BE2C (cell line): ENCODE data around the gene XBP1.

Experiments used
- DNase-seq: peaks from one replicate; pipeline ENCODE4 v3.0.0-alpha.2; 2020
- H3K27me3 ChIP-seq: fragments of 250-450 bp; sonication (Bioruptor Pico); 2 replicates; pipeline ENCODE4 v1.5.1; 2020; ENCODE audit warnings: mild to moderate bottlenecking
- H3K36me3 ChIP-seq: fragments of 250-450 bp; sonication (Bioruptor Pico); 2 replicates; pipeline ENCODE4 v1.5.1; 2020; ENCODE audit warnings: mild to moderate bottlenecking
- H3K4me1 ChIP-seq: fragments of 250-450 bp; sonication (Bioruptor Pico); 2 replicates; pipeline ENCODE4 v1.5.1; 2020
- H3K4me3 ChIP-seq: 2 replicates; pipeline ENCODE4 v1.5.1; 2011; ENCODE audit warnings: low read depth, low read length
- H3K9me3 ChIP-seq: fragments of 250-450 bp; sonication (Bioruptor Pico); 2 replicates; pipeline ENCODE4 v1.5.1; 2020
- TF ChIP-seq, protein P1 (sequence below): IDR thresholded peaks from 2 replicates; pipeline ENCODE4 v1.5.1; 2012; ENCODE audit warnings: mild to moderate bottlenecking, low read depth, low read length

The XBP1 gene

DNA sequence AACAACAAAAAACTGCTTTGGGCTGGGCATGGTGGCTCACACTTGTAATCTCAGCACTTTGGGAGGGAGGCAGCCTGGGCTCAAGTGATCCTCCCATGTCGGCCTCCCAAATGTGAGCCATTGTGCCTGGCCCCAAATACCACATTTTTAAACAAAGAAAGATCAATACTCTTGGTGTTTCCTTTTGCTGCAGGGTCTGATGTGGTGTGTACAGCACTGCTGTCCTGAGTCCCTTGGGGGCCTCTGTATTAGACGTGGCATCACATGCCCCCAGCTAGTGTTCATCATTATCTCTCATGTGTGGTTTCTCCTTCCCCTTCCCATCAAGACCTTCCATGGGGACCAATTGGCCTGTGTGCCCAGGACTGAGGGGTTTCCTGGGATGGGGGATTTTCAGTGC, 20.5 kb upstream of the XBP1 start:
- TF ChIP-seq, protein P1, sequence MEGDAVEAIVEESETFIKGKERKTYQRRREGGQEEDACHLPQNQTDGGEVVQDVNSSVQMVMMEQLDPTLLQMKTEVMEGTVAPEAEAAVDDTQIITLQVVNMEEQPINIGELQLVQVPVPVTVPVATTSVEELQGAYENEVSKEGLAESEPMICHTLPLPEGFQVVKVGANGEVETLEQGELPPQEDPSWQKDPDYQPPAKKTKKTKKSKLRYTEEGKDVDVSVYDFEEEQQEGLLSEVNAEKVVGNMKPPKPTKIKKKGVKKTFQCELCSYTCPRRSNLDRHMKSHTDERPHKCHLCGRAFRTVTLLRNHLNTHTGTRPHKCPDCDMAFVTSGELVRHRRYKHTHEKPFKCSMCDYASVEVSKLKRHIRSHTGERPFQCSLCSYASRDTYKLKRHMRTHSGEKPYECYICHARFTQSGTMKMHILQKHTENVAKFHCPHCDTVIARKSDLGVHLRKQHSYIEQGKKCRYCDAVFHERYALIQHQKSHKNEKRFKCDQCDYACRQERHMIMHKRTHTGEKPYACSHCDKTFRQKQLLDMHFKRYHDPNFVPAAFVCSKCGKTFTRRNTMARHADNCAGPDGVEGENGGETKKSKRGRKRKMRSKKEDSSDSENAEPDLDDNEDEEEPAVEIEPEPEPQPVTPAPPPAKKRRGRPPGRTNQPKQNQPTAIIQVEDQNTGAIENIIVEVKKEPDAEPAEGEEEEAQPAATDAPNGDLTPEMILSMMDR = no peak
- peaks cover 16% of the 10 kb centered on the region for H3K4me1 ChIP-seq
- H3K36me3 ChIP-seq = no peaks in the 10 kb centered on the region
- H3K4me3 ChIP-seq = no peak overlapping the region
- H3K9me3 ChIP-seq = no peaks in the 10 kb centered on the region
- no peaks in the 10 kb centered on the region for H3K27me3 ChIP-seq
- no peak for DNase-seq

DNA sequence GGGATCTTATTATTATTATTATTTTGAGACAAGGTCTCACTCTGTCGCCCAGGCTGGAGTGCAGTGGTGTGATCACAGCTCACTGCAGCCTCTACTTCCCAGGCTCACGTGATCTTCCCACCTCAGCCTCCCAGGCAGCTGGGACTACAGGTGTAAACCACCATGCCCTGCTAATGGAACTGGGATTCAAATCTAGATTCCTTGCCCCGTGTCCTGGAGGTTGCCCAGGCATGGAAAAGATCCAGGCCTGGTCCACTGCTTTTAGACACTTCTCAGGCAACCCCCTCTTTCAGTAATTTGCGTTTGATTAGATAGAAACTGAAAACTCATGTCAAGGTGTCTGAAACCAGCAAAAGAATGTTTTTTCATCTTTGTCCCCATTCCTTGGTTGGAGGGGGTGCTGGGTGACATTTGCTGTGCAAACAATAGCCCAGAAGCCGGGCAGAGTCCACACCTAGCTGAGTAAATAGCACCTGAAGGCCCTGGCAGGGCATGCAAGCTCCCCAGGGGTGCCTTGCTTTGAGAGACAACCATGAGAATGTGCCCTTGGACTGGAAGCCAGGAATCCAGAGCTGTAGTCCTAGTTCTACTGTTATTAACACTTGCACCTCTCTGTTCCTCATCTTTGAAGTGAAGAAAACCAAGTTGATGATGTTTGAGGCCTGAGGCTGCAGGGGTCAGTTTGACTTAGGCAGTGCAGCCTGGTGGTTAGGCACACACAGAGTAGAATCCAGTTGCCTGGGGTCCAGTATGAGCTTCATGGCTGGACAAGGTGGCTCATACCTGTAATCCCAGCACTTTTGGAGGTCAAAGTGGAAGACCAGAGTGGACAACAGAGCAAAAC, 19.1 kb upstream of the XBP1 start:
- no peak overlapping the region for H3K4me3 ChIP-seq
- no peaks in the 10 kb centered on the region for H3K36me3 ChIP-seq
- no peak for DNase-seq
- peaks cover 16% of the 10 kb centered on the region for H3K4me1 ChIP-seq
- TF ChIP-seq, protein P1 = no peak
- H3K27me3 ChIP-seq = no peaks in the 10 kb centered on the region
- no peaks in the 10 kb centered on the region for H3K9me3 ChIP-seq

DNA sequence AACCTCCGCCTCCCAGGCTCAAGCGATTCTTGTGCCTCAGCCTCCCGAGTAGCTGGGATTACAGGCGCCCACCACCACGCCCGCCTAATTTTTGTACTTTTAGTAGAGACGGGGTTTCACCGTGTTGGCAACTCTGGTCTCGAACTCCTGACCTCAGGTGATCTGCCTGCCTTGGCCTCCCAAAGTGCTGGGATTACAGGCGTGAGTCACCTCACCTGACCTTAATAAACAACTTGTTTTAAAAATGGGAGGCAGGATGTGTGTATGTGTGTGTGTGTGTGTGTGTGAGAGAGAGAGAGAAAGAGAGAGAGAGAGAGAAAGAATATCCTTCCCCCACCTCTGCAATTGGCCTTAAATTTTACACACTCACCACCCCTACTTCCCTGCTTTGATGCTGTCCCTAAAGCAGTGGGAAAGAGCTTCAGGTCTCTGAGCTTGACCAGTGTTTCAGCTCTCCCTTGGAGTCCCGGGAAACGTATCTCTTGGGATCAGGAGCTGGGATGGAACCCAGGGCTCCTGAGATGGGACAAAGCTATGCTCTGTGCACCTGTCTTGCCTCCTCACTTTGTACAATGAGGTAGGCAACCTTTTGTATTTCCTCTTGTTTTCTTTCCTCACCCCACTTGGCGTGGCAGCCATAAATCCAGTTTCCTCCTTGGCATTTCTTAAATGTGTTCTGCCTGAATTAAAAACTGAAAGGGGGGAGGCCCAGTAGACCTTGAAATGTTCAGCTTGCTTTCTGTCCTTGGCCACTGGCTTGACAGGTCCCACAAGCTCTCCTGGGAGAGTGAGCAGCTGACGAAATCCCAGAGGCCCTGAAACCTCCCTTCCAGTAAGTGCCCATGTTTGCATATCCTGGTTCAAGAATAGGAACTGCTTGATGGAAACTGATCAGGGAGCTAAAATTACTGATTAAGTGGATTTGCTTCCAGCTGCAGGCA, 17.8 kb upstream of the XBP1 start:
- TF ChIP-seq, protein P1 = no peak
- peak overlapping the region; percentile 11; the same call in 1 of the 2 replicates for H3K4me3 ChIP-seq
- no peaks in the 10 kb centered on the region for H3K36me3 ChIP-seq
- H3K9me3 ChIP-seq = no peaks in the 10 kb centered on the region
- peaks cover 15% of the 10 kb centered on the region for H3K4me1 ChIP-seq
- DNase-seq = peak; percentile 41
- H3K27me3 ChIP-seq = no peaks in the 10 kb centered on the region

DNA sequence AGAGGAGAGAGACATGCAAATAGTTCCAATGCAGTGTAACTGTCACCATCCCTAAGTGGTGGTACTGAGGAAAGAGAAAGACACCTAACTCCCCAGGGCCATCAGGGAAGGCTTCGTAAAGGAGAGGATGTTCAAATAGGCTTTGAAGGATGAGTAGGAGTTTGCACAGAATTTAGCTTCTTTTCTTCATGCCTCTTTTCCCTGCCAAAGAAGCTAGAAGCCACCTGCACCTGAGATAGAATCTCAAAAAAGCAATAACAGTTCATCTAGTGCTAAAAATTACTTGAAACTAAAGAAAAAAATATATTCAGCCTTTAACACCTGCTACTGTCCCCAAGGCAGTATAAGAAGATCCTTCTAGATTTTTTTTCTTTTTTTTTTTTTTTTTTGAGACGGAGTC, 16.7 kb upstream of the XBP1 start:
- DNase-seq = no peak
- TF ChIP-seq, protein P1 = no peak
- no peak overlapping the region for H3K4me3 ChIP-seq
- H3K36me3 ChIP-seq = no peaks in the 10 kb centered on the region
- H3K4me1 ChIP-seq = peaks cover 10% of the 10 kb centered on the region
- H3K27me3 ChIP-seq = no peaks in the 10 kb centered on the region
- no peaks in the 10 kb centered on the region for H3K9me3 ChIP-seq

DNA sequence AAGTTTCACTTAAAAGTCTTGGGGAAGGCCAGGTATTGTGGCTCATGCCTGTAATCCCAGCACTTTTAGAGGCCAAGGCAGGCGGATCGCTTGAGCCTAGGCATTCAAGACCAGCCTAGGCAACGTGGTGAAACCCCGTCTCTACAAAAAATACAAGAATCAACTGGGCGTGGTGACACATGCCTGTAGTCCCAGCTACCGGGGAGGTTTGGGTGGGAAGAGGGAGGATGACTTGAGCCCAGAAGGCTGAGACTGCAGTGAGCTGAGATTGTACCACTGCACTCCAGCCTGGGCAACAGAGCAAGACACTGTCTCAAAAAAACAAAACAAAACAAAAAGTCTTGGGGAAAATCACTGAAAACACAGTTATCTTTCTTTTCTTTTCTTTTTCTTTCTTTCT, 15.4 kb upstream of the XBP1 start:
- no peaks in the 10 kb centered on the region for H3K36me3 ChIP-seq
- no peak for DNase-seq
- TF ChIP-seq, protein P1 = no peak
- H3K4me1 ChIP-seq = peaks cover 10% of the 10 kb centered on the region
- no peaks in the 10 kb centered on the region for H3K27me3 ChIP-seq
- H3K4me3 ChIP-seq = no peak overlapping the region
- no peaks in the 10 kb centered on the region for H3K9me3 ChIP-seq
